GM12878 (cell line): Measurements from ENCODE around the gene CMTM2. TPM values are rescaled to one million over a fixed set of nuclear protein-coding genes. Genes with fewer than 3 reads are reported as not detected.

ENCODE experiments used
- ATAC-seq: fragments of 200-7000 bp; cut with Tn5 transposase; 3 replicates; pipeline ENCODE4 v1.9.1; 2020; ENCODE audit warnings: mild to moderate bottlenecking, moderate library complexity
- BruUV-seq: library from RNA; stranded (reverse); fragments of 400-500 nt; replicated peaks from 2 replicates; lab custom pipeline; 2021; lab: Mats Ljungman, UMichigan
- CTCF ChIA-PET: fragments of 300-600 bp; sonication (Branson Sonifier 250); formaldehyde crosslinking; extraction: SDS; loops from one replicate; lab custom pipeline; 2021; ENCODE audit warnings: inconsistent platforms; lab: Yijun Ruan, JAX
- POLR2A ChIA-PET: fragments of 350-600 bp; formaldehyde crosslinking; extraction: SDS; loops from one replicate; lab custom pipeline; 2021; ENCODE audit warnings: inconsistent platforms; lab: Charles Lee
- RAD21 ChIA-PET: fragments of 300-600 bp; sonication (Branson Sonifier 250); formaldehyde crosslinking; loops from one replicate; lab custom pipeline; 2023; ENCODE audit warnings: antibody characterized with exemption; ENCODE audit not compliant: unreplicated experiment; lab: Charles Lee
- SMC1A ChIA-PET: fragments of 300-600 bp; sonication (Branson Sonifier 250); formaldehyde crosslinking; loops from one replicate; lab custom pipeline; 2023; ENCODE audit not compliant: unreplicated experiment, uncharacterized antibody; lab: Charles Lee
- DNase-seq: peaks from one replicate; pipeline ENCODE4 v3.0.0-alpha.2; 2011; ENCODE audit warnings: low read depth, low spot score
- FAIRE-seq: peaks from 3 replicates; lab custom pipeline; 2011; peaks lifted over from hg19 to GRCh38; lab: Jason Lieb, UNC
- H2AFZ ChIP-seq: 2 replicates; pipeline ENCODE4 v1.6.0; 2011; ENCODE audit warnings: low read depth, low read length, control low read depth; ENCODE audit not compliant: control insufficient read depth
- H3K27ac ChIP-seq: 2 replicates; pipeline ENCODE4 v1.5.1; 2011; ENCODE audit warnings: control low read depth; ENCODE audit not compliant: control insufficient read depth, insufficient read depth
- H3K27me3 ChIP-seq, 2 experiments: replicated peaks in 1 of 2; 2 replicates each; pipeline versions ENCODE4 v1.6.0 to v1.6.1; 2011; ENCODE audit warnings: low read length in 1 of 2; ENCODE audit not compliant: control insufficient read depth in 2 of 2, insufficient read depth in 2 of 2
- H3K36me3 ChIP-seq, 2 experiments: 2 replicates each; pipeline ENCODE4 v1.5.1; 2011; ENCODE audit warnings: low read length in 1 of 2; ENCODE audit not compliant: control insufficient read depth in 2 of 2, insufficient read depth in 2 of 2
- H3K4me1 ChIP-seq: 2 replicates; pipeline ENCODE4 v1.6.1; 2011; ENCODE audit warnings: mild to moderate bottlenecking, low read length, moderate library complexity, mixed read lengths; ENCODE audit not compliant: control insufficient read depth, insufficient read depth
- H3K4me2 ChIP-seq: 2 replicates; pipeline ENCODE4 v1.6.0; 2011; ENCODE audit warnings: control low read depth; ENCODE audit not compliant: control insufficient read depth, insufficient read depth
- H3K4me3 ChIP-seq: fragments of 200-600 bp; sonication (generic); 2 replicates; pipeline ENCODE4 v1.5.1; 2016
- H3K79me2 ChIP-seq: 2 replicates; pipeline ENCODE4 v1.6.0; 2011; ENCODE audit warnings: low read length; ENCODE audit not compliant: control insufficient read depth, insufficient read depth
- H3K9ac ChIP-seq: 2 replicates; pipeline ENCODE4 v1.8.0; 2011; ENCODE audit warnings: low read length, control low read depth, mixed read lengths; ENCODE audit not compliant: control insufficient read depth, insufficient read depth
- H3K9me3 ChIP-seq: replicated peaks from 3 replicates; pipeline ENCODE4 v1.5.1; 2011; ENCODE audit warnings: mild to moderate bottlenecking, low read length; ENCODE audit not compliant: control insufficient read depth, insufficient read depth
- H4K20me1 ChIP-seq: 2 replicates; pipeline ENCODE4 v1.6.0; 2011; ENCODE audit not compliant: control insufficient read depth, insufficient read depth
- GATAD2B ChIP-seq: fragments of 450-650 bp; conservative IDR thresholded peaks from 2 replicates; pipeline ENCODE4 v1.6.1; 2017; ENCODE audit warnings: low read depth, mild to moderate bottlenecking, moderate library complexity
- IKZF1 ChIP-seq: fragments of 450-650 bp; conservative IDR thresholded peaks from 2 replicates; pipeline ENCODE4 v1.6.1; 2017; ENCODE audit warnings: antibody characterized with exemption, mild to moderate bottlenecking
- JUNB ChIP-seq: IDR thresholded peaks from 2 replicates; pipeline ENCODE4 v1.6.1; 2016; ENCODE audit warnings: antibody characterized with exemption, mild to moderate bottlenecking
- NFYB ChIP-seq: IDR thresholded peaks from 2 replicates; pipeline ENCODE4 v1.6.1; 2011; ENCODE audit warnings: low read depth, mild to moderate bottlenecking, low read length, improper control_type of control experiment, moderate library complexity; ENCODE audit not compliant: insufficient read depth
- NRF1 ChIP-seq: conservative IDR thresholded peaks from 2 replicates; pipeline ENCODE4 v1.6.1; 2011; ENCODE audit warnings: mild to moderate bottlenecking, low read depth, low read length, improper control_type of control experiment
- ZSCAN29 ChIP-seq: fragments of 450-650 bp; IDR thresholded peaks from 2 replicates; pipeline ENCODE4 v1.6.1; 2017; ENCODE audit warnings: mild to moderate bottlenecking, moderate library complexity
- ZZZ3 ChIP-seq: IDR thresholded peaks from 2 replicates; pipeline ENCODE4 v1.6.1; 2011; ENCODE audit warnings: low read depth; ENCODE audit not compliant: control insufficient read depth, insufficient read length
- WGBS: methylation state at CpG from one replicate; pipeline ENCODE4 v1.1.6; 2016; ENCODE audit warnings: low lambda C conversion rate; ENCODE audit not compliant: insufficient replicate concordance, insufficient coverage; ENCODE audit errors: missing lambda C conversion rate; 5-methylcytosine and 5-hydroxymethylcytosine counted together
- in situ Hi-C: fragments of 300-500 bp; cut with MboI; formaldehyde crosslinking; loops from 9 replicates; pipeline ENCODE4 v1.14.3; 2018; ENCODE audit warnings: mixed read lengths
- intact Hi-C: fragments of 100-400 bp; cut with micrococcal nuclease; formaldehyde crosslinking; loops from one replicate; pipeline ENCODE4 v1.14.2; 2022; ENCODE audit not compliant: unreplicated experiment
- polyA plus RNA-seq, 11 experiments: library from polyadenylated mRNA; depleted of rRNA in 4 of 11; unstranded in 6 of 11; stranded (reverse) in 5 of 11; fragments of >200 nt; fragmentation: Nextera tagmentation in 4 of 11; fragmentation: Illumina TruSeq in 1 of 11; extraction: Ambion mirVana in 4 of 11; extraction: Trizol in 1 of 11; gene quantifications; 1 replicate in 1 of 11; 2 replicates in 10 of 11; pipeline versions ENCODE4 v1.2.1 to v1.2.3, GENCODE V29; 2011 to 2016; ENCODE audit warnings: inconsistent platforms in 2 of 11, missing spikeins in 2 of 11, low read depth in 1 of 11
- total RNA-seq, 4 experiments: library from RNA; depleted of rRNA in 3 of 4; stranded (reverse); fragments of >200 nt in 3 of 4; fragmentation: Illumina TruSeq in 1 of 4; extraction: Trizol in 1 of 4; gene quantifications; 2 replicates each; pipeline versions ENCODE4 v1.2.1 to v1.2.3, GENCODE V29; 2013 to 2021
- TF ChIP-seq, protein P1 (sequence below): fragments of 450-650 bp; IDR thresholded peaks from 2 replicates; pipeline ENCODE4 v1.6.1; 2014; ENCODE audit warnings: mild to moderate bottlenecking
- TF ChIP-seq, protein P2 (sequence below): fragments of 450-650 bp; IDR thresholded peaks from 2 replicates; pipeline ENCODE4 v1.6.1; 2017; ENCODE audit warnings: low read depth, mild to moderate bottlenecking, moderate library complexity

CMTM2 gene
- total and polyA plus RNA-seq, 10 of the 15 experiments (the other 5 are each of a cell fraction or from before 2014, with no cell fraction given) = 0.26 to 0.34 TPM; not detected in 8

DNA sequence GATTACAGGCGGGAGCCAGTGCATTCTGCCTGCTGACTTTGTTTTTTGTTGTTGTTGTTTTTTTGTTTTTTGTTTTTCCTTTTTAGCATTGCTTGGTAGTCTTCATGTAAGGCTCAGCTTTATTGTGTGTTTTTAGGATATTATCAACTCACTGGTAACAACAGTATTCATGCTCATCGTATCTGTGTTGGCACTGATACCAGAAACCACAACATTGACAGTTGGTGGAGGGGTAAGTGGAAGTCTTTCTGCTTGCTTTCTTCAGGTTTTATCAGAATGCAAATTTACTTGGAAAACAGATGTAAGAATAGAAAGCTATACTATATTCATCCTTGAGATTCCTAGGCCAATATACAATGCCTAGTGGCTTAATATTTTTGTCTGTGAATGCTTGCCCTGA, 16.3 kb upstream of the CMTM2 start:
- Histone ChIP-seq H3K4me1 (no peaks in the 10 kb centered on the region), H3K9me3 (no peaks in the 10 kb centered on the region), H3K4me3 (no peak overlapping the region), H4K20me1 (no peaks in the 10 kb centered on the region), H2AFZ (no peak overlapping the region), H3K79me2 (no peaks in the 10 kb centered on the region), H3K9ac (no peak overlapping the region), H3K36me3 (peaks cover 2 to 4% of the 10 kb centered on the region in 2 experiments; a peak in 2 of 4 replicates), H3K27me3 (no peaks in the 10 kb centered on the region), H3K4me2 (no peak overlapping the region), H3K27ac (no peak overlapping the region)
- FAIRE-seq (no peak), DNase-seq (no peak), ATAC-seq (no peak)
- ChIA-PET CTCF (interaction anchor here (0.7 to 4.6 kb wide), 30 partner anchors 9 to 305 kb away, joined by 3 to 47 read pairs (median 4); partner anchors contain the start of genes CKLF, CMTM3, NAE1 and TK2), POLR2A (interaction anchor here (0.5 to 3.8 kb wide), 9 partner anchors 9 to 82 kb away, joined by 3 to 24 read pairs (median 4); partner anchors contain the start of genes CKLF and TK2), RAD21 (interaction anchor here (0.7 to 3.5 kb wide), 18 partner anchors 11 to 188 kb away, joined by 3 to 27 read pairs (median 4); partner anchors contain the start of genes CKLF, CMTM3 and DYNC1LI2), SMC1A (interaction anchor here (0.8 to 3.9 kb wide), 27 partner anchors 8 to 305 kb away, joined by 3 to 25 read pairs (median 5); partner anchors contain the start of gene CKLF)
- in situ Hi-C loops (no loop called here), intact Hi-C loops (no loop called here)
- 97% methylated on average over 2 of the region's 2 CpGs for whole genome bisulfite sequencing
- BruUV-seq = no TSS peak
- TF ChIP-seq JUNB (no peak), NRF1 (no peak), NFYB (no peak), ZZZ3 (no peak), GATAD2B (no peak), ZSCAN29 (no peak), IKZF1 (no peak)
- TF ChIP-seq, protein P1, sequence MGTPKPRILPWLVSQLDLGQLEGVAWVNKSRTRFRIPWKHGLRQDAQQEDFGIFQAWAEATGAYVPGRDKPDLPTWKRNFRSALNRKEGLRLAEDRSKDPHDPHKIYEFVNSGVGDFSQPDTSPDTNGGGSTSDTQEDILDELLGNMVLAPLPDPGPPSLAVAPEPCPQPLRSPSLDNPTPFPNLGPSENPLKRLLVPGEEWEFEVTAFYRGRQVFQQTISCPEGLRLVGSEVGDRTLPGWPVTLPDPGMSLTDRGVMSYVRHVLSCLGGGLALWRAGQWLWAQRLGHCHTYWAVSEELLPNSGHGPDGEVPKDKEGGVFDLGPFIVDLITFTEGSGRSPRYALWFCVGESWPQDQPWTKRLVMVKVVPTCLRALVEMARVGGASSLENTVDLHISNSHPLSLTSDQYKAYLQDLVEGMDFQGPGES = no peak
- TF ChIP-seq, protein P2, sequence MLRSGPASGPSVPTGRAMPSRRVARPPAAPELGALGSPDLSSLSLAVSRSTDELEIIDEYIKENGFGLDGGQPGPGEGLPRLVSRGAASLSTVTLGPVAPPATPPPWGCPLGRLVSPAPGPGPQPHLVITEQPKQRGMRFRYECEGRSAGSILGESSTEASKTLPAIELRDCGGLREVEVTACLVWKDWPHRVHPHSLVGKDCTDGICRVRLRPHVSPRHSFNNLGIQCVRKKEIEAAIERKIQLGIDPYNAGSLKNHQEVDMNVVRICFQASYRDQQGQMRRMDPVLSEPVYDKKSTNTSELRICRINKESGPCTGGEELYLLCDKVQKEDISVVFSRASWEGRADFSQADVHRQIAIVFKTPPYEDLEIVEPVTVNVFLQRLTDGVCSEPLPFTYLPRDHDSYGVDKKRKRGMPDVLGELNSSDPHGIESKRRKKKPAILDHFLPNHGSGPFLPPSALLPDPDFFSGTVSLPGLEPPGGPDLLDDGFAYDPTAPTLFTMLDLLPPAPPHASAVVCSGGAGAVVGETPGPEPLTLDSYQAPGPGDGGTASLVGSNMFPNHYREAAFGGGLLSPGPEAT = no peak
